Measurements from ENCODE around the gene RNASE1. TPM values are rescaled to one million over a fixed set of nuclear protein-coding genes. Genes with fewer than 3 reads are reported as not detected.
"Not testable (repeated sequence)": the region's sequence is repeated elsewhere in the genome, so short reads cannot be mapped to it uniquely, and the experiment has no call there.

RNASE1 gene
- total RNA-seq, 1 experiment from 2014 or later: not detected

DNA sequence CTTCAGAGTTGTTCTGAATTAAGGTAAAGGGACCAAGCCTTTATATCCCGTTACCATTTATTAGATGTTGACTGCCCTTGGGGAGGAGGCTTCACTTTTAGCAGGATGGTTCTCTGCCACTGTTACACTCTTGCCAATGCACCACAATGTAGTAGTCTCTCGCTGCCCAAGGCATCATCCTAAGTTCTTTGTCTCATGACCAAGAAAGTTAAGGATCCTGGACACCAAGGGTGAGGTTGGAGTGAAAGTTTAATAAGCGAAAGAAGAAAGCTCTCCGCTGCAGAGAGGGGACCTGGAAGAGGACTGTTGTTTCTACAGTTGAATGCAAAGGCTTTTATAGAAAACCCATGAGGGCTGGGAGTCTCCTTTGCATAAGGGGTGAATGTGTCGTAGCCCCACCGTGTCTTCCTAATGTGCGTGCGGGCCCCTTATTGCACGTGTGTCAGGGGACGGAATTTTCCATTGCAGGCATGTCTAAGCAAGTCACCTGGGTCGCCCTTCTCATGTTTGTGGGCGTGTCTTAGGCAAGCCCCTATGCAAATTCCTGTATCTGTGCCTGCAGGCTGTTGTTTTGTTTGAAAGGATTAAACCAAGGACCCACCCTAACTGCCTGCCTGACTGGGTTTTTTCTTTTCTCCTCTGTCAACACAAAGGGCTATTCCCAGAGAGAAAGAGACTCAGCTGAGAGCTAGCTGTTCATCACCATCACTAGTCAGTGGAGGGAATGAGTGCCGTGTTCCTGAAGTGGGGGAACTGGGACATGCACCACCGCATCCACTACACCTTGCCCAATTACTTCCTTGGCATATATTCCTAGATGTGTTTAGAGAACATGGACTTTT, 17.6 kb upstream of the RNASE1 start:
- TF ChIP-seq, protein P1, sequence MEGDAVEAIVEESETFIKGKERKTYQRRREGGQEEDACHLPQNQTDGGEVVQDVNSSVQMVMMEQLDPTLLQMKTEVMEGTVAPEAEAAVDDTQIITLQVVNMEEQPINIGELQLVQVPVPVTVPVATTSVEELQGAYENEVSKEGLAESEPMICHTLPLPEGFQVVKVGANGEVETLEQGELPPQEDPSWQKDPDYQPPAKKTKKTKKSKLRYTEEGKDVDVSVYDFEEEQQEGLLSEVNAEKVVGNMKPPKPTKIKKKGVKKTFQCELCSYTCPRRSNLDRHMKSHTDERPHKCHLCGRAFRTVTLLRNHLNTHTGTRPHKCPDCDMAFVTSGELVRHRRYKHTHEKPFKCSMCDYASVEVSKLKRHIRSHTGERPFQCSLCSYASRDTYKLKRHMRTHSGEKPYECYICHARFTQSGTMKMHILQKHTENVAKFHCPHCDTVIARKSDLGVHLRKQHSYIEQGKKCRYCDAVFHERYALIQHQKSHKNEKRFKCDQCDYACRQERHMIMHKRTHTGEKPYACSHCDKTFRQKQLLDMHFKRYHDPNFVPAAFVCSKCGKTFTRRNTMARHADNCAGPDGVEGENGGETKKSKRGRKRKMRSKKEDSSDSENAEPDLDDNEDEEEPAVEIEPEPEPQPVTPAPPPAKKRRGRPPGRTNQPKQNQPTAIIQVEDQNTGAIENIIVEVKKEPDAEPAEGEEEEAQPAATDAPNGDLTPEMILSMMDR (IDR thresholded peaks at IDR 0.05; ENCODE audit: unreplicated experiment): no peak
- peaks cover 13% of the 10 kb centered on the region for H3K27me3 Mint-ChIP-seq (ENCODE audit: insufficient read depth, unreplicated experiment)
- H3K9me3 Mint-ChIP-seq (ENCODE audit: unreplicated experiment): no peaks in the 10 kb centered on the region
- no peak overlapping the region for H3K4me3 Mint-ChIP-seq (ENCODE audit: unreplicated experiment)
- BruUV-seq (replicated peaks): no TSS peak
- H3K36me3 Mint-ChIP-seq (ENCODE audit: insufficient read depth, unreplicated experiment): no peaks in the 10 kb centered on the region
- POLR2A ChIA-PET: no interaction called here
- H3K27ac Mint-ChIP-seq (ENCODE audit: low read depth, unreplicated experiment): no peak overlapping the region
- H3K4me1 Mint-ChIP-seq (ENCODE audit: insufficient read depth, unreplicated experiment): no peaks in the 10 kb centered on the region
- intact Hi-C loops (cut with micrococcal nuclease): no loop called here
- DNase-seq (ENCODE audit: unreplicated experiment): no peak
- CTCF ChIA-PET: interaction anchor here (1.3 kb wide), 1 partner anchor 35 kb away, joined by 3 read pairs; no protein-coding TSS in a partner anchor

DNA sequence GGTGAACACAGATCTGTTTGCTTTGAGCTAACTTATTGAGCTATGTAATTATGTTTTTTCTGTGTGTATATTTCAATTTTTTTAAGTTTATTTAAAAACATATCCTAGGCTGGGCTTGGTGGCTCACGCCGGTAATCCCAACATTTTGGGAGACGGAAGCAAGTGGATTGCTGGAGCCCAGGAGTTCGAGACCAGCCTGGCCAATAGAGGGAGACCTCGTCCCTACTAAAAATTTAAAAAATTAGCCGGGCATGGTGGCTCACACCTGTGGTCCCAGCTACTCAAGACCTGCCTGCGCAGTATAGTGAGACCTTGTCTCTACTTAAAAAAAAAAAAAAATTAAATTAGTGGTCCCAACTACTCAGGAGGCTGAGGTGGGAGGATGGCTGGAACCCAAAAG, 16.2 kb upstream of the RNASE1 start:
- Mint-ChIP-seq H3K27ac (ENCODE audit: low read depth, unreplicated experiment) (no peak overlapping the region), H3K9me3 (ENCODE audit: unreplicated experiment) (no peaks in the 10 kb centered on the region), H3K4me3 (ENCODE audit: unreplicated experiment) (no peak overlapping the region), H3K36me3 (ENCODE audit: insufficient read depth, unreplicated experiment) (no peaks in the 10 kb centered on the region), H3K4me1 (ENCODE audit: insufficient read depth, unreplicated experiment) (no peaks in the 10 kb centered on the region), H3K27me3 (ENCODE audit: insufficient read depth, unreplicated experiment) (peaks cover 13% of the 10 kb centered on the region)
- ChIA-PET POLR2A (no interaction called here), CTCF (interaction anchor here (0.6 to 1.1 kb wide), 4 partner anchors 30 to 1102 kb away, joined by 3 to 5 read pairs (median 4); partner anchors contain the start of gene RNASE6)
- TF ChIP-seq, protein P1 (IDR thresholded peaks at IDR 0.05; ENCODE audit: unreplicated experiment): no peak
- no peak for DNase-seq (ENCODE audit: unreplicated experiment)
- intact Hi-C loops (cut with micrococcal nuclease): no loop called here
- no TSS peak for BruUV-seq (replicated peaks)

DNA sequence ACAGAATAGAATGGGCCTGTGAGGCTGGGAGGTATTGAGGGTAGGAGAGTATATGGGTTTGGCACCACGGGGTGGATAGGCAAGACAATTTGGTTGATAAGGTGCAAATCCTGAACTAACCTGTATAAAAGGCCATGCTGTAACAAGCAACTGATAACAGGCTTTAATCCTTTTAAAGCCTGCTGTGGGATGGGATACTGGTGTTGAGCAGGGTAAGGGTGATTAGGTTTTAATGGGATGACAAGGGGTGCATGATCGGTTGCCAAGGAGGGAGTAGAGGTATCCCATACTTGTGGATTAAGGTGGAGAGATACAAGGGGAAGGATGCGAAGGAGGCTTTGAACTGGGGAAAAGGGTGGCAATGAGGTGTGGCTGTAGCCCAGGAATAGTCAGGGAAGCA, 13.3 kb upstream of the RNASE1 start:
- DNase-seq (ENCODE audit: unreplicated experiment); BruUV-seq (replicated peaks); H3K36me3 Mint-ChIP-seq (ENCODE audit: insufficient read depth, unreplicated experiment); H3K4me3 Mint-ChIP-seq (ENCODE audit: unreplicated experiment); H3K4me1 Mint-ChIP-seq (ENCODE audit: insufficient read depth, unreplicated experiment); intact Hi-C loops (cut with micrococcal nuclease); POLR2A ChIA-PET; H3K27ac Mint-ChIP-seq (ENCODE audit: low read depth, unreplicated experiment); H3K9me3 Mint-ChIP-seq (ENCODE audit: unreplicated experiment): not testable (repeated sequence)
- CTCF ChIA-PET: interaction anchor here (0.6 kb wide), 1 partner anchor 116 kb away, joined by 3 read pairs; no protein-coding TSS in a partner anchor
- H3K27me3 Mint-ChIP-seq (ENCODE audit: insufficient read depth, unreplicated experiment): peaks cover 13% of the 10 kb centered on the region

DNA sequence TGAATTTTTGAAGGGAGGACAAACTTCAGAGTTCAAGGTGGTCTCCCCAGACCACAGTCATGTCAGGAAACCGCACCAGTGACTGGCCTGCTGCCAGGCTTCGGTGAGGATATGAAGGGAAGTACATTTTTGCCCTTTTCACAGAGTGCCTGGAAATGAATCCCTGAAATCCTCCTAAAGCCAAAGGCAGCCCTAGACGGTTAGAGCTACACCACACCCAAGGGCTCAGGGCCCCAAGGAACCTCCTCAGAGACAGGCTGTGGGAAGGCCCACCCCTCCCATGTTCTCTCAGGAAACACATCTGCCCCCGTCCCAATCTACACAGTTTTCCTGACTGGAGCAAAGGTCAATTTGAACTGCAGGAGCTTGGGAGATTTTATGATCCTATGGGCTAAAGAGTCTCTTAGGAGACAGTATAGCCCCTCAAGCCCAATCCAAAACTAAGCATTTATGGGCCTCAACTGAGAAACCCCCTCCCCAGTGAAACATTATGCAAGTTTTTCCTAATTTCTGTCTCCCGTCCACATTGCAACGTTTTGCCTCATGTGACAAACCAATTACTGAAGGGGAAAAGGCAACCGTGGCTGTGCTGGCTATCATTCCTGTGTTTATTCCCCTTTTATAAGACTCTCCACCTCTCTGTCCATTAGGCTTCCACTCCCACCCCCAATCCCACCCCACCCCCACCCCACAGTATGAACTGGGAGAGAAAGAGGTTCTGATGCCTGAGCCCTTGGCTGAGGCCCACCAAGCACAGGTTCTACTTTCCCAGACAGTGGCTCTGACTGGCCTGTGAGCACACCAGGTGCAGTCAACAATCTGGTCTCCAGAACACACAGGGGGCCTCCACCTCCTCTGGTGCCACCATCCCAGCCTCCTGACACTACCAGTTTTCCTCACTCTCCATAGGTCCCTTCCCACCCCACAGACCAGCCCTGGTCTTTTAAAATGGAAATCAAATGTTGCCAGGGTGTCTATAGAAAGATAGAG, 9.6 kb upstream of the RNASE1 start:
- no peak overlapping the region for H3K27ac Mint-ChIP-seq (ENCODE audit: low read depth, unreplicated experiment)
- peaks cover 46% of the 10 kb centered on the region for H3K27me3 Mint-ChIP-seq (ENCODE audit: insufficient read depth, unreplicated experiment)
- no peak overlapping the region for H3K4me3 Mint-ChIP-seq (ENCODE audit: unreplicated experiment)
- CTCF ChIA-PET: no interaction called here
- intact Hi-C loops (cut with micrococcal nuclease): no loop called here
- no peaks in the 10 kb centered on the region for H3K4me1 Mint-ChIP-seq (ENCODE audit: insufficient read depth, unreplicated experiment)
- POLR2A ChIA-PET: interaction anchor here (0.7 kb wide), 1 partner anchor 61 kb away, joined by 3 read pairs; no protein-coding TSS in a partner anchor
- DNase-seq (ENCODE audit: unreplicated experiment): no peak
- BruUV-seq (replicated peaks): no TSS peak
- no peaks in the 10 kb centered on the region for H3K36me3 Mint-ChIP-seq (ENCODE audit: insufficient read depth, unreplicated experiment)
- TF ChIP-seq, protein P1 (IDR thresholded peaks at IDR 0.05; ENCODE audit: unreplicated experiment): no peak
- H3K9me3 Mint-ChIP-seq (ENCODE audit: unreplicated experiment): no peaks in the 10 kb centered on the region
